ENCODE data around the gene PRKG1. TPM values are rescaled to one million over a fixed set of nuclear protein-coding genes. Genes with fewer than 3 reads are reported as not detected.

Gene PRKG1
- total RNA-seq, 1 experiment from 2014 or later: 7.4 TPM

DNA sequence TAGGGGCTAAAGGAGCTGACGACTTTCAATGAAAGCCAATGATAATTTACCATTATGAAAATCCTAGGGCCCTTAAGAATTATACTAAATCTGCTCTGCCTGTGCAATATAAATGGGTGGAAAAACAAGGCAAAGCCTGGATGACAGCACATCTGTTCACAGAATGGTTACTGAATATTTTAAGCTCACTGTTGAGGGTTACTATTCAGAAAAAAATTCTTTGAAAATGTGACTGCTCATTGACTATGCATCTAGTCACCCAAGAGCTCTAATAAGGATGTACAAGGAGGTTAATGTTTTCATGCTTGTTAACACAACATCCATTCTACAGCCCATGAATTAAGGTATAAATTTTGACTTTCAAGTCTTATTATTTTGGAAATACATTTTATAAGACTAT is 1248.6 kb downstream of the PRKG1 start:
- peaks cover 20% of the 10 kb centered on the region for H3F3A ChIP-seq (ENCODE audit: low read length, unreplicated experiment)
- H3K9me2 ChIP-seq (replicated peaks; ENCODE audit: low read length): no peaks in the 10 kb centered on the region
- no peak for TF ChIP-seq EZH2phosphoT487 (IDR thresholded peaks at IDR 0.05; ENCODE audit: borderline replicate concordance, low read length)
- TF ChIP-seq EZH2 (IDR thresholded peaks at IDR 0.05; ENCODE audit: low read length, unreplicated experiment): no peak
- TF ChIP-seq, protein P1, sequence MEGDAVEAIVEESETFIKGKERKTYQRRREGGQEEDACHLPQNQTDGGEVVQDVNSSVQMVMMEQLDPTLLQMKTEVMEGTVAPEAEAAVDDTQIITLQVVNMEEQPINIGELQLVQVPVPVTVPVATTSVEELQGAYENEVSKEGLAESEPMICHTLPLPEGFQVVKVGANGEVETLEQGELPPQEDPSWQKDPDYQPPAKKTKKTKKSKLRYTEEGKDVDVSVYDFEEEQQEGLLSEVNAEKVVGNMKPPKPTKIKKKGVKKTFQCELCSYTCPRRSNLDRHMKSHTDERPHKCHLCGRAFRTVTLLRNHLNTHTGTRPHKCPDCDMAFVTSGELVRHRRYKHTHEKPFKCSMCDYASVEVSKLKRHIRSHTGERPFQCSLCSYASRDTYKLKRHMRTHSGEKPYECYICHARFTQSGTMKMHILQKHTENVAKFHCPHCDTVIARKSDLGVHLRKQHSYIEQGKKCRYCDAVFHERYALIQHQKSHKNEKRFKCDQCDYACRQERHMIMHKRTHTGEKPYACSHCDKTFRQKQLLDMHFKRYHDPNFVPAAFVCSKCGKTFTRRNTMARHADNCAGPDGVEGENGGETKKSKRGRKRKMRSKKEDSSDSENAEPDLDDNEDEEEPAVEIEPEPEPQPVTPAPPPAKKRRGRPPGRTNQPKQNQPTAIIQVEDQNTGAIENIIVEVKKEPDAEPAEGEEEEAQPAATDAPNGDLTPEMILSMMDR (conservative IDR thresholded peaks at IDR 0.05; ENCODE audit: low read depth, low read length): no peak
- ChIA-PET POLR2A (ENCODE audit: unreplicated experiment) (no interaction called here), CTCF (no interaction called here)
- no TSS peak for BruUV-seq (replicated peaks)
- H3K4me1 ChIP-seq (ENCODE audit: insufficient read depth, low read length): peaks cover 33% of the 10 kb centered on the region
- no peak for DNase-seq
- peaks cover 19% of the 10 kb centered on the region for H3K79me2 ChIP-seq (ENCODE audit: low read length)
- no peak overlapping the region for H2AFZ ChIP-seq (ENCODE audit: low read length)
- no peak overlapping the region for H3K4me3 ChIP-seq (ENCODE audit: low read length)
- H3K9ac ChIP-seq (ENCODE audit: low read length): no peak overlapping the region
- H3K9me3 ChIP-seq (ENCODE audit: low read length): no peaks in the 10 kb centered on the region
- H3K36me3 ChIP-seq (ENCODE audit: low read depth, low read length): peaks cover 13% of the 10 kb centered on the region
- no peaks in the 10 kb centered on the region for H3K27me3 ChIP-seq (ENCODE audit: low read length)
- no peak overlapping the region for H3K4me2 ChIP-seq (ENCODE audit: low read length)
- no peaks in the 10 kb centered on the region for H4K20me1 ChIP-seq (ENCODE audit: low read length)
- intact Hi-C loops (cut with micrococcal nuclease): no loop called here
- no peak for ATAC-seq
- H3K27ac ChIP-seq (ENCODE audit: low read length): no peak overlapping the region

DNA sequence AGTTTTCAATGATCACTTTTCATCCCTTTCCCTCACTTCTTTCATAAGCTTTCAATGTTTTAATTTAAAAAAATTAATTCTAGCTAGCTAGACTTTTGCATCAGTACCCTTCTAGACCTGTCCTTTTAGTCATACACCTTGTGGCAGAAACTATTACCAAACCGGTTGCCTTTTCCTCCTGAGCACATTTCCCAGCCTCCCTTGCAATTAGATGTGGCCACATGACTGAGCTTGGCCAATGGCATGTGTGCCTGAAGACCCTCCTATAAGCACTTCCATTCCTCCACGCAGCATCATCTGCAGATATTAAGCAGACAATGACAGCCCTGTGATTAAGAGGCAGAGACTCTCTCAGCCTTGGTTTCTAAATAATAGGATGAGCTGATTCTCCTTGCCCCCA is 1252.1 kb downstream of the PRKG1 start:
- no peaks in the 10 kb centered on the region; the same call in 1 of the 2 replicates for H3K36me3 ChIP-seq (ENCODE audit: low read depth, low read length)
- DNase-seq (peak; percentile 40), ATAC-seq (peak; percentile 7; the same call in 1 of the 2 replicates)
- no peak overlapping the region for H3K4me3 ChIP-seq (ENCODE audit: low read length)
- TF ChIP-seq, protein P1 (conservative IDR thresholded peaks at IDR 0.05; ENCODE audit: low read depth, low read length): no peak
- TF ChIP-seq EZH2 (IDR thresholded peaks at IDR 0.05; ENCODE audit: low read length, unreplicated experiment): no peak
- TF ChIP-seq EZH2phosphoT487 (IDR thresholded peaks at IDR 0.05; ENCODE audit: borderline replicate concordance, low read length): no peak
- H3K27ac ChIP-seq (ENCODE audit: low read length): no peak overlapping the region
- no peaks in the 10 kb centered on the region for H4K20me1 ChIP-seq (ENCODE audit: low read length)
- peaks cover 15% of the 10 kb centered on the region for H3K4me1 ChIP-seq (ENCODE audit: insufficient read depth, low read length)
- H3K9me3 ChIP-seq (ENCODE audit: low read length): no peaks in the 10 kb centered on the region
- no TSS peak for BruUV-seq (replicated peaks)
- peak overlapping the region; percentile 17; the same call in 1 of the 2 replicates for H2AFZ ChIP-seq (ENCODE audit: low read length)
- no peaks in the 10 kb centered on the region for H3F3A ChIP-seq (ENCODE audit: low read length, unreplicated experiment)
- POLR2A ChIA-PET (ENCODE audit: unreplicated experiment): no interaction called here
- H3K9ac ChIP-seq (ENCODE audit: low read length): no peak overlapping the region
- CTCF ChIA-PET: no interaction called here
- H3K79me2 ChIP-seq (ENCODE audit: low read length): no peaks in the 10 kb centered on the region
- no peak overlapping the region for H3K4me2 ChIP-seq (ENCODE audit: low read length)
- no peaks in the 10 kb centered on the region for H3K9me2 ChIP-seq (replicated peaks; ENCODE audit: low read length)
- H3K27me3 ChIP-seq (ENCODE audit: low read length): no peaks in the 10 kb centered on the region
- intact Hi-C loops (cut with micrococcal nuclease): no loop called here

DNA sequence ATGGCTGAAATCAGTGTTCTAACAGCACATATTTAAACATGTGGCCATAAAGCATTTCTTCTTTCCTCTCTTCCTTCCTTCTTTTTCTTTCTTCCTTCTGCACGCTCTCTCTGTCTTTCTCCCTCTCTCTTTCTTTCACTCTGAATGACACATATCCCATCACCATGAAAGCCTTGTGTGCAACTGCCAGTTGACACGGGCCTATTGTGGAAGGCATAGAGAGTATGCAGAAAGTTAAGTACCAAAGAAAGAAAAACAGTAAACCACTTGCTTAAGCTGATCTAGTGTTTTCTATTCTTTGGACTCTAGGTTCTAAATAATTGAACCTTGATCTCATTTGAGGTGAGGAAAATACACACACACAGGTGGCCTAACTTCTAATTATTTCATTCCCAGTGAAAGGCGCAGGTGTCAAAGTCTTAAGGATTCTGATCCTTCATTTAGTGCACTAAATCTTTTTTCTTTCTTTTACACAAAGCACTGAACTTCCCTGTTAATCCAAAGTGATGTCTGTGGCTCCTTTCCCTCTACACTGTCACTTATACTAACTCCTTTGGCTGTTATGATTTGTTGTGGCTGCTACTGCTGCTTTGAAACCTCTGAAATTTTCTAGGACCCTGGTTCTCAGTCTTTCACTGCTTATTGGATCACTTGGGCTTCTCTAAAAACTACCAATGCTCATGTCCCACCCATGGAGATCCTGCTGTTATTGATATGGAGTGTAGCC is 1257.5 kb downstream of the PRKG1 start:
- H3K9ac ChIP-seq (ENCODE audit: low read length): no peak overlapping the region
- H3K79me2 ChIP-seq (ENCODE audit: low read length): no peaks in the 10 kb centered on the region
- no peaks in the 10 kb centered on the region for H3K9me2 ChIP-seq (replicated peaks; ENCODE audit: low read length)
- peaks cover 20% of the 10 kb centered on the region for H3F3A ChIP-seq (ENCODE audit: low read length, unreplicated experiment)
- ChIA-PET CTCF (no interaction called here), POLR2A (ENCODE audit: unreplicated experiment) (interaction anchor here (0.7 kb wide), 1 partner anchor 122 kb away, joined by 25 read pairs; no protein-coding TSS in a partner anchor)
- no peaks in the 10 kb centered on the region for H3K36me3 ChIP-seq (ENCODE audit: low read depth, low read length)
- BruUV-seq (replicated peaks): no TSS peak
- peak overlapping the region; percentile 25 for H2AFZ ChIP-seq (ENCODE audit: low read length)
- H3K27me3 ChIP-seq (ENCODE audit: low read length): no peaks in the 10 kb centered on the region
- peaks cover 55% of the 10 kb centered on the region for H3K4me1 ChIP-seq (ENCODE audit: insufficient read depth, low read length)
- peak overlapping the region; percentile 74 for H3K27ac ChIP-seq (ENCODE audit: low read length)
- no peaks in the 10 kb centered on the region for H4K20me1 ChIP-seq (ENCODE audit: low read length)
- intact Hi-C loops (cut with micrococcal nuclease): loop anchor here (5.0 kb wide), 1 partner anchor 156 kb away; no protein-coding TSS in a partner anchor
- H3K4me3 ChIP-seq (ENCODE audit: low read length): no peak overlapping the region
- DNase-seq (no peak), ATAC-seq (no peak)
- no peaks in the 10 kb centered on the region for H3K9me3 ChIP-seq (ENCODE audit: low read length)
- no peak overlapping the region for H3K4me2 ChIP-seq (ENCODE audit: low read length)
- TF ChIP-seq EZH2 (IDR thresholded peaks at IDR 0.05; ENCODE audit: low read length, unreplicated experiment) (no peak), EZH2phosphoT487 (IDR thresholded peaks at IDR 0.05; ENCODE audit: borderline replicate concordance, low read length) (no peak)
- TF ChIP-seq, protein P1 (conservative IDR thresholded peaks at IDR 0.05; ENCODE audit: low read depth, low read length): no peak
